Calu3 (cell line): ENCODE data around the gene AIP. TPM values are rescaled to one million over a fixed set of nuclear protein-coding genes. Genes with fewer than 3 reads are reported as not detected.

Experiments
- BruUV-seq: library from RNA; stranded (reverse); fragments of 400-500 nt; replicated peaks from 2 replicates; lab custom pipeline; 2021; lab: Mats Ljungman, UMichigan
- CTCF ChIA-PET: fragments of 300-600 bp; sonication (Branson Sonifier 250); formaldehyde crosslinking; loops from one replicate; lab custom pipeline; 2022; ENCODE audit warnings: antibody characterized with exemption; lab: Charles Lee
- DNase-seq: peaks from one replicate; pipeline ENCODE4 v3.0.0; 2022
- H3K27ac Mint-ChIP-seq: one replicate; pipeline ENCODE4 v1.8.0; 2022; ENCODE audit warnings: mixed read lengths; ENCODE audit not compliant: unreplicated experiment
- H3K27me3 Mint-ChIP-seq: one replicate; pipeline ENCODE4 v1.8.0; 2022; ENCODE audit warnings: mixed read lengths; ENCODE audit not compliant: unreplicated experiment
- H3K36me3 Mint-ChIP-seq: one replicate; pipeline ENCODE4 v1.8.0; 2022; ENCODE audit warnings: mild to moderate bottlenecking, moderate library complexity, mixed read lengths; ENCODE audit not compliant: insufficient read depth, unreplicated experiment
- H3K4me1 Mint-ChIP-seq: one replicate; pipeline ENCODE4 v1.8.0; 2022; ENCODE audit warnings: mild to moderate bottlenecking, low read depth, mixed read lengths; ENCODE audit not compliant: unreplicated experiment
- H3K4me3 Mint-ChIP-seq: one replicate; pipeline ENCODE4 v1.8.0; 2022; ENCODE audit warnings: mild to moderate bottlenecking, low read depth, moderate library complexity, mixed read lengths; ENCODE audit not compliant: unreplicated experiment
- H3K9me3 Mint-ChIP-seq: one replicate; pipeline ENCODE4 v1.8.0; 2022; ENCODE audit warnings: low read depth, mixed read lengths; ENCODE audit not compliant: unreplicated experiment
- CTCF ChIP-seq: fragments of 200-600 bp; IDR thresholded peaks from one replicate; pipeline ENCODE4 v1.8.0; 2022; ENCODE audit warnings: antibody characterized with exemption; ENCODE audit not compliant: unreplicated experiment
- intact Hi-C: fragments of 100-400 bp; cut with micrococcal nuclease; formaldehyde crosslinking; loops from one replicate; pipeline ENCODE4 v1.10.0; 2022; ENCODE audit not compliant: unreplicated experiment
- total RNA-seq: library from RNA; stranded (reverse); gene quantifications from 2 replicates; pipeline ENCODE4 v1.2.3, GENCODE V29; 2022

The AIP gene
- total RNA-seq, 1 experiment from 2014 or later = 44.0 TPM

GRCh38 chr11:67486481-67487195 lies 3.8 kb downstream of the AIP start:
- intact Hi-C loops = no loop called here
- no peak for DNase-seq
- Mint-ChIP-seq H3K36me3 (peaks cover 58% of the 10 kb centered on the region), H3K9me3 (no peaks in the 10 kb centered on the region), H3K27ac (no peak overlapping the region), H3K4me3 (no peak overlapping the region), H3K27me3 (no peaks in the 10 kb centered on the region), H3K4me1 (peaks cover 26% of the 10 kb centered on the region)
- no TSS peak for BruUV-seq
- no peak for TF ChIP-seq CTCF
- CTCF ChIA-PET = no interaction called here

- DNase-seq = no peak
- TF ChIP-seq CTCF = no peak
- BruUV-seq = no TSS peak
- H3K27ac Mint-ChIP-seq = peak overlapping the region; percentile 39
- H3K27me3 Mint-ChIP-seq = no peaks in the 10 kb centered on the region
- intact Hi-C loops = no loop called here
- peaks cover 6% of the 10 kb centered on the region for H3K4me1 Mint-ChIP-seq
- no peak overlapping the region for H3K4me3 Mint-ChIP-seq
- no peaks in the 10 kb centered on the region for H3K9me3 Mint-ChIP-seq
- CTCF ChIA-PET = no interaction called here
- H3K36me3 Mint-ChIP-seq = peaks cover 47% of the 10 kb centered on the region
Observed at GRCh38 chr11:67489203-67489884, 6.5 kb downstream of the AIP start.

GRCh38 chr11:67489885-67490726 lies 7.3 kb downstream of the AIP start:
- DNase-seq = no peak
- CTCF ChIA-PET = no interaction called here
- TF ChIP-seq CTCF = no peak
- BruUV-seq = TSS peak; percentile 42
- Mint-ChIP-seq H3K36me3 (peaks cover 47% of the 10 kb centered on the region), H3K27me3 (no peaks in the 10 kb centered on the region), H3K4me3 (no peak overlapping the region), H3K27ac (peak overlapping the region; percentile 39), H3K4me1 (peaks cover 1% of the 10 kb centered on the region), H3K9me3 (no peaks in the 10 kb centered on the region)
- intact Hi-C loops = no loop called here

GRCh38 chr11:67490727-67491065 lies 7.9 kb downstream of the AIP start:
- BruUV-seq = no TSS peak

More at GRCh38 chr11:67490727-67491065, 7.9 kb downstream of the AIP start:
- Mint-ChIP-seq H3K4me3 (no peak overlapping the region), H3K9me3 (no peaks in the 10 kb centered on the region), H3K36me3 (peaks cover 49% of the 10 kb centered on the region), H3K4me1 (no peaks in the 10 kb centered on the region), H3K27me3 (no peaks in the 10 kb centered on the region), H3K27ac (no peak overlapping the region)
- intact Hi-C loops = no loop called here
- DNase-seq = no peak
- TF ChIP-seq CTCF = no peak
- CTCF ChIA-PET = no interaction called here
